Stomach (tissue), 9 donors: ENCODE data around the gene GCAT. TPM values are rescaled to one million over a fixed set of nuclear protein-coding genes. Genes with fewer than 3 reads are reported as not detected.

ENCODE experiments used
- DNase-seq, 2 donors: peaks; one replicate each; pipeline versions ENCODE4 v3.0.0 to v3.0.0-alpha.2; 2013 to 2019
- H3K27ac ChIP-seq, 5 donors: fragments of 200-600 bp in 4 of 5; sonication (generic) in 4 of 5; one replicate each; pipeline ENCODE4 v1.5.1; 2013 to 2019; ENCODE audit warnings: mild to moderate bottlenecking in 1 of 5, moderate library complexity in 1 of 5
- H3K27me3 ChIP-seq, 3 donors: fragments of 200-600 bp; sonication (generic); one replicate each; pipeline ENCODE4 v1.5.1; 2017 to 2019; ENCODE audit warnings: mixed run types in 1 of 3
- H3K36me3 ChIP-seq, 4 donors: fragments of 200-600 bp; sonication (generic); 1 replicate in 3 of 4; 2 replicates in 1 of 4; pipeline ENCODE4 v1.5.1; 2016 to 2019
- H3K4me1 ChIP-seq, 4 donors: fragments of 200-600 bp; sonication (generic); one replicate each; pipeline ENCODE4 v1.5.1; 2016 to 2019
- H3K4me3 ChIP-seq, 4 donors: fragments of 200-600 bp; sonication (generic) in 3 of 4; one replicate each; pipeline ENCODE4 v1.5.1; 2016 to 2019; ENCODE audit warnings: mild to moderate bottlenecking in 1 of 4
- H3K9me3 ChIP-seq, 4 donors: fragments of 200-600 bp; sonication (generic); one replicate each; pipeline ENCODE4 v1.5.1; 2016 to 2019
- CTCF ChIP-seq, 7 experiments: fragments of 450-650 bp in 4 of 7; fragments of 200-600 bp in 3 of 7; sonication (generic) in 3 of 7; IDR thresholded peaks; one replicate each; pipeline ENCODE4 v1.5.1; 2016 to 2019; ENCODE audit warnings: antibody characterized with exemption in 7 of 7, control low read depth in 2 of 7, mild to moderate bottlenecking in 1 of 7
- EP300 ChIP-seq: sonication (generic); formaldehyde crosslinking; IDR thresholded peaks from one replicate; pipeline ENCODE4 v1.6.1; 2017; ENCODE audit warnings: antibody characterized with exemption
- POLR2A ChIP-seq, 4 donors: fragments of 450-650 bp; IDR thresholded peaks; one replicate each; pipeline ENCODE4 v1.6.1; 2016; ENCODE audit warnings: antibody characterized with exemption in 4 of 4, control low read depth in 2 of 4, mild to moderate bottlenecking in 1 of 4, moderate library complexity in 1 of 4
- POLR2AphosphoS5 ChIP-seq, 3 donors: sonication (generic); formaldehyde crosslinking; IDR thresholded peaks; one replicate each; pipeline ENCODE4 v1.6.1; 2016; ENCODE audit warnings: antibody characterized with exemption in 3 of 3
- WGBS, 5 donors: extraction: QIAGEN DNeasy Blood & Tissue Kit in 3 of 5; methylation state at CpG; one replicate each; pipeline versions ENCODE4 v1.1.5 to v1.1.7; 2013 to 2018; 5-methylcytosine and 5-hydroxymethylcytosine counted together
- intact Hi-C: fragments of 100-400 bp; cut with DNase I; formaldehyde crosslinking; loops from one replicate; pipeline ENCODE4 v1.15.1; 2023; ENCODE audit warnings: low total_unique reads
- polyA plus RNA-seq, 3 donors: library from polyadenylated mRNA; stranded (reverse); fragments of 200-250 nt; gene quantifications; one replicate each; pipeline ENCODE4 v1.2.3, GENCODE V29; 2013
- total RNA-seq, 5 donors: library from RNA; depleted of rRNA; stranded (reverse); fragments of >200 nt; gene quantifications; one replicate each; pipeline versions ENCODE4 v1.1.0 to v1.2.3, GENCODE V29; 2014 to 2016
- donor health status: healthy with polysubstance abuse.
- donor health status: Bipolar disorder and iron deficiency.
- donor health status: healthy.

GCAT gene
- total and polyA plus RNA-seq, 8 donors, result 0.45 to 158 (median 23.4) TPM; not detected in 1

- Histone ChIP-seq H3K36me3 (peaks cover 4 to 8% (median 6%) of the 10 kb centered on the region in 4 donors), H3K27me3 (no peaks in the 10 kb centered on the region), H3K4me1 (peaks cover 41 to 49% (median 45%) of the 10 kb centered on the region in 4 donors), H3K9me3 (no peaks in the 10 kb centered on the region), H3K27ac (no peak overlapping the region), H3K4me3 (no peak overlapping the region)
- TF ChIP-seq EP300 (no peak), POLR2A (IDR thresholded peaks at IDR 0.05) (no peak), CTCF (IDR thresholded peaks at IDR 0.05) (no peak), POLR2AphosphoS5 (IDR thresholded peaks at IDR 0.05) (no peak)
- intact Hi-C loops, result no loop called here
- no peak for DNase-seq
- WGBS, 5 donors, result 86 to 95% (median 93%) methylated on average over 2 of the region's 2 CpGs
Measured at GRCh38 chr22:37846433-37846832, 38.7 kb downstream of the GCAT start.

- DNase-seq, result peak in 1 of 2 donors; percentile 60
- Histone ChIP-seq H3K9me3 (no peaks in the 10 kb centered on the region), H3K27me3 (no peaks in the 10 kb centered on the region), H3K4me1 (peaks cover 24 to 51% (median 42%) of the 10 kb centered on the region in 4 donors), H3K36me3 (peaks cover 19 to 30% (median 27%) of the 10 kb centered on the region in 4 donors), H3K27ac (peak overlapping the region; percentile 85 to 93 (median 92)), H3K4me3 (peak overlapping the region; percentile 74 to 92 (median 84))
- no peak for TF ChIP-seq POLR2A (IDR thresholded peaks at IDR 0.05)
- TF ChIP-seq CTCF (IDR thresholded peaks at IDR 0.05), result no peak
- TF ChIP-seq POLR2AphosphoS5 (IDR thresholded peaks at IDR 0.05), result no peak
- TF ChIP-seq EP300, result no peak
- intact Hi-C loops, result no loop called here
- WGBS, 5 donors, result 15 to 36% (median 27%) methylated on average over 27 of the region's 27 CpGs
Measured at GRCh38 chr22:37848587-37849088, 40.9 kb downstream of the GCAT start.

DNA sequence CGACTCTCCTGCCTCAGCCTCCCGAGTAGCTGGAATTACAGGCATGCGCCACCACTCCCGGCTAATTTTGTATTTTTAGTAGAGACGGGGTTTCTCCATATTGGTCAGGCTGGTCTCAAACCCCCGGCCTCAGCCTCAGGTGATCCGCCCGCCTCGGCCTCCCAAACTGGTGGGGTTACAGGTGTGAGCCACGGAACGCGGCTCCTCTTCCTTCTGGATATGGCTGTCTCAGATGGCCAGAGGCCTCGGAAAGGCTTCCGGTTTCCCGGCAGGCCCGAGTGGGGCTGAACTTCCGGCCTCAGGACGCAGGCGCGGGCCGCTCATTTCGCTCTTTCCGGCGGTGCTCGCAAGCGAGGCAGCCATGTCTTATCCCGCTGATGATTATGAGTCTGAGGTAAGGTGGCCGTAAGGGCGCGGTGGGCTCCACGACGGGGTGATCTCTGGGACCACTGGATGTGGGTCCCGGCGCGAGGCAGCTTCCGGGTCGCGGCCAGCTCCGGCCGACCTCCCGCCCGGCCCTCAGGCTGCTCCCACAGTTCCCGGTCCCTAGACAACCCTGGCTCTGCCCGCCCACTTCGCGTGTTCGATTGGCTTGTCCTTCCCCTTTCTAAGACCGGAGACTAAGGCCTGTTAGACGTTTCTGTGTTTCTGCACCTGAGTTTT, 41.5 kb downstream of the GCAT start, which contains the start of gene EIF3L:
Gene EIF3L, plus strand, starts transcription at position 331 of the 663 bp plus-strand sequence. Its CDS starts 31 bp downstream, at position 362.
- no peaks in the 10 kb centered on the region for H3K9me3 ChIP-seq
- H3K27ac ChIP-seq, result peak within 1 kb of the TSS; percentile 85 to 93 (median 92)
- H3K4me3 ChIP-seq, result peak within 1 kb of the TSS; percentile 74 to 92 (median 84)
- H3K4me1 ChIP-seq, result peaks cover 28 to 57% (median 46%) of the 10 kb centered on the region in 4 donors
- 0 to 2% (median 1%) methylated on average over 26 to 49 of the region's 49 CpGs for WGBS, 5 donors
- H3K27me3 ChIP-seq, result no peaks in the 10 kb centered on the region
- DNase-seq, result peak; percentile 92 to 97
- intact Hi-C loops, result no loop called here
- peaks cover 19 to 36% (median 33%) of the 10 kb centered on the region in 4 donors for H3K36me3 ChIP-seq
- TF ChIP-seq EP300 (no peak), POLR2A (IDR thresholded peaks at IDR 0.05) (peak in 2 of 4 donors; percentile 36 to 77), POLR2AphosphoS5 (IDR thresholded peaks at IDR 0.05) (peak; percentile 91 to 97 (median 93)), CTCF (IDR thresholded peaks at IDR 0.05) (no peak)

GRCh38 chr22:37850801-37851200, 43.1 kb downstream of the GCAT start:
- Histone ChIP-seq H3K36me3 (peaks cover 25 to 52% (median 49%) of the 10 kb centered on the region in 4 donors), H3K9me3 (no peaks in the 10 kb centered on the region), H3K4me1 (peaks cover 28 to 71% (median 59%) of the 10 kb centered on the region in 4 donors), H3K4me3 (no peak overlapping the region), H3K27ac (no peak overlapping the region), H3K27me3 (no peaks in the 10 kb centered on the region)
- TF ChIP-seq CTCF (IDR thresholded peaks at IDR 0.05) (no peak), EP300 (no peak), POLR2A (IDR thresholded peaks at IDR 0.05) (no peak), POLR2AphosphoS5 (IDR thresholded peaks at IDR 0.05) (no peak)
- intact Hi-C loops, result no loop called here
- WGBS, 5 donors, result 80 to 86% (median 83%) methylated on average over 4 of the region's 4 CpGs
- no peak for DNase-seq
